GM21423 (cell line): Measurements from ENCODE around the gene IL10RA.
A peak's percentile ranks its signal among the peaks of the same experiment; 100 is the strongest.

Experiments
- ATAC-seq: cut with Tn5 transposase; IDR thresholded peaks from one replicate; pipeline ENCODE4 v1.9.1; 2021; ENCODE audit warnings: mild to moderate bottlenecking, moderate library complexity; ENCODE audit not compliant: unreplicated experiment

IL10RA gene

GRCh38 chr11:118005224-118006152, 19.3 kb downstream of the IL10RA start:
- no peak for ATAC-seq

GRCh38 chr11:118006153-118006534, 19.9 kb downstream of the IL10RA start:
- no peak for ATAC-seq

DNA sequence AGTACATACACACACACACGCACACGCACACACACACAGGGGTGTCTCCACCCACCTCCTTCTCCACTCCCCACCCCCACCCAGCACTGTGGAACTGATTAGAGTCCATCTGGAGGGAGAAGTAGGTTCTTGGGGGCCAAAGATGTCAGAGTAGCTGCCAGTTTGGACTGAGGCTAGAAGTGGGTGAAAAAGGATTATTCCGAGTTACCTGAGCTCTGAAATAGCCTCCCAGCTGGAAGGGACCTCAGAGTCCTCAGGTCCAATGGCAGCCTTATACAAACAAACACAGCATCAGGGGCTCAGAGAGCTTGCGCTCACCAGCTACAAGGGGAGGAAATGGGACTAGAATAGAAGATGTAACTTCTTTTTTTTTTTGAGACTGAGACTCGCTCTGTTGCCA, 20.8 kb downstream of the IL10RA start:
- ATAC-seq: no peak

DNA sequence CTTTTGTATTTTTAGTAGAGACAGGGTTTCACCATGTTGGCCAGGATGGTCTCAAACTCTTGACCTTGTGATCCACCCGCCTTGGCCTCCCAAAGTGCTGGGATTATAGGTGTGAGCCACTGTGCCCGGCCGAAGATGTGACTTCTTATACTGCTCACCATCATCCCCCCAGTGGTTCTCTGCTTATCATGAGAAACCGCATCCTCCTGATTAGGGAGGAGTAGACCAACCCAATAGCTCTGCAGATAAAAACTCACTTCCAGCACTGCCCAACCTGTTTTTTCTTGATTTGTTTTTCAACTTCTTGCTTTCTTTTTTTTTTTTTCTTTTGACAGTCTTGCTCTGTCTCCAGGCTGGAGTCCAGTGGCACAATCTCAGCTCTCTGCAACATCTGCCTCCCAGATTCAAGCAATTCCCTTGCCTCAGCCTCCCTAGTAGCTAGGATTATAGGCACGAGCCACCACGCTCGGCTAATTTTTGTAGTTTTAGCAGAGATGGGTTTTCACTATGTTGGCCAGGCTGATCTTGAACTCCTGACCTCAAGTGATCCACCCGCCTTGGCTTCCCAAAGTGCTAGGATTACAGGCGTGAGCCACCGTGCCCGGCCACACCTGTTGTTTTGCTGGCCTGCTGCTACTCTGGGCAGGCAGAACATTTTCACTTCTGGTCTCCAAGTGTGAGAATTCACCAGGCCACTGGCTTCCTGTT, 21.5 kb downstream of the IL10RA start:
- ATAC-seq: peak; percentile 32

- no peak for ATAC-seq
Observed at GRCh38 chr11:118008271-118008911, 22.2 kb downstream of the IL10RA start.

GRCh38 chr11:118009864-118010737, 23.9 kb downstream of the IL10RA start:
- peak; percentile 3 for ATAC-seq

- peak; percentile 75 for ATAC-seq
Observed at GRCh38 chr11:118010738-118011461, 24.7 kb downstream of the IL10RA start.

- ATAC-seq: peak; percentile 29
Observed at GRCh38 chr11:118012083-118012669, 26.0 kb downstream of the IL10RA start.

- no peak for ATAC-seq
Observed at GRCh38 chr11:118014022-118014421, 27.8 kb downstream of the IL10RA start.

- no peak for ATAC-seq
Observed at GRCh38 chr11:118015385-118015841, 29.2 kb downstream of the IL10RA start.

- no peak for ATAC-seq
Observed at GRCh38 chr11:118016104-118016503, 29.9 kb downstream of the IL10RA start.

GRCh38 chr11:118017111-118017510, 30.9 kb downstream of the IL10RA start:
- no peak for ATAC-seq

DNA sequence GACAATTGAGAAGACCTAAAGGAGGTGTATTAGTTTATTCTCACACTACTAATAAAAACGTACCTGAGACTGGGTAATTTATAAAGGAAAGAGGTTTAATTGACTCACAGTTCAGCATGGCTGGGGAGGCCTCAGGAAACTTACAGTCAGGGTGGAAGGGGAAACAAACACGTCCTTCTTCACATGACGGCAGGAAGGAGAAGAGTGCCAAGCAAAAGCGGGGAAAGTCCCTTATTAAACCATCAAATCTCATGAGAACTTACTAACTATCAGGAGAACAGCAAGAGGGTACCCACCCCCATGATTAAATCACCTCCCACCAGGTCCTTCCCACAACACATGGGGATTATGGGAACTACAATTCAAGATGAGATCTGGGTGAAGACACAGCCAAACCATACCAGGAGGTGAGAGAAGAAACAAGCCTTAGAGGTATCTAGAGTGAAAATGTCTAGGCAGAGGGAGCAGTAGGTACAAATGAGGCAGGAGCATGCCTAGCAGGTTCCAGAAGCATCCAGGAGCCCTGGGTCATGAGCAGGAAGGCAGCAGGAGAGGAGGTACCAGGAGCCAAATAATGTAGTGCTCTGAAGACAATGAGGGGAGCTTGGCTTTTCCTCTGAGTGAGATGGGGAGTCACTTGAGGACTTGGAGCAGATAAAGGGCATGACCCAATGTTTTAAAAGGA, 31.6 kb downstream of the IL10RA start:
- ATAC-seq: no peak

DNA sequence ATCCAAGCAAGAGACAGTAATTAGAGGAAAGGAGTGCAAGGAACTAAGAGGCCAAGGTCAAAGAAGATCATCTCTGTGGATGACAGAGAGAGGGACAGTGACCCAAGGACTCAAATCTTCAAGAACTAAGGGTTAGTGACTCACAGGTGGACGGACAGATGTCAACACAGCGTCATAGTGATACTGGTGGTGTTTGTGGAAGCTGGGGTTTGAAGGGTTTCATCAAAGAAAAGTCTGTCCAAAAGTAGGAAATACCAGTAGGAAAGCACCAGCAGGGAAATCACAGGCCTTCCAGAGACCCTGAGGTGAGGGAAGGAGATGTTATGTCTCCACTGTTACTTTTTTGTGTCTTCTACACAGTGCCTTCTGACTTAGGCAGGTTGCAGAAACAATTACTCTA, 32.2 kb downstream of the IL10RA start:
- ATAC-seq: no peak

GRCh38 chr11:118021146-118021545, 35.0 kb downstream of the IL10RA start:
- no peak for ATAC-seq

DNA sequence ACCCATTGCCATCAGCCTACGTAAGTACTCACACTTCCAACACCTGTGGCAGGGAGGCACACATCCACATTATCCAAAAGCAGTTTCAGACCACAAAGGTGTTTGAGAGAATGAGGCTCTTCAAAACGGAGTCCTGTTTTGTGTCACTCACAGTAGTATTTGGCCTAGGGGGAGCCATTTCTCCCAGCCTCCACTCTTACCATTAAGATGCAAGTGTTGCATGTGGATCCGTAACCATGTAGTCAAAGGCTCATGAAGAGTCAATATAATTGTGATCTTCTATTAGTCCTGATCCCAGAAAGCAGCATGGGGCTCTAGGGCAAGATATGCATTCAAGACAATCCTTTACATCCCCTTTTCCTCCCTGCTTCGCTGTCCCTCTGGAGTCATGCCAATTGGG, 41.5 kb downstream of the IL10RA start:
- no peak for ATAC-seq

DNA sequence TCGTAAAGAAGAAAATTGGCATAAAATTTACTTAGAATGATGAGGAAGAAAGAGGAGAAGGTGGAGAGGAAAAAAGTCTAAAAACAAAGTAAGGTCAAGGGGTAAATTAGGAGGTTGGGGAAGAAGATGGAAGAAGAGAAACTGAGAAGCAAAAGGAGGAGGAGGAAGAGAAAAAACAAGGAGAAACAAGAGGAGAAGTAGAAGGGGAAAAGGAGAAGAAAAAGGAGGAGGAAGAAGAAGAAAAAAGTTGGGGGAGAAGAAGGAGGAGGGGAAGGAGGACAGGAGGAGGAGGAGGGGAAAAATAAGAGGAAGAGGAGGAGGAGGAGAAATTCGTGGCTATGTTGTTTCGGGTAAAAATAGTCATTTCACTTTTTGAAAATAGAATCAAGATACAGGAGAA, 42.4 kb downstream of the IL10RA start:
- no peak for ATAC-seq

- no peak for ATAC-seq
Observed at GRCh38 chr11:118033443-118033842, 47.2 kb downstream of the IL10RA start.

DNA sequence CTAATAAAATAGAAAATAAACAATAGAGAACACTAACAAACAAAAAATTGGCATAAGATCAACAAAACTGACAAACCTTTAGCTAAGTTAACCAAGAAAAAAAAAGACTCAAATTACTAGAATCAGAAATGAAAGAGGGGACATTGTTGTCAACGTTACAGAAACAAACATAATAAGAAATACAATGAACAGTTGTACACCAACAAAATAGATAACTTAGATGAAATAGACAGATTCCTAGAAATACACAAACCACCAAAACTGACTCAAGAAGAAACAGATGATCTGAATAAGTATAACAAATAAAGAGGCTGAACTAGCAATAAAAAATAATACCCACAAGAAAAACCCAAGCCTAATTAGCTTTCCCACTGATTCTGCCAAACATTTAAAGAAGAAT, 55.9 kb downstream of the IL10RA start:
- no peak for ATAC-seq
